Lung (tissue), 12 donors: Measurements from ENCODE around the gene TMEM114. TPM values are rescaled to one million over a fixed set of nuclear protein-coding genes. Genes with fewer than 3 reads are reported as not detected.

Source experiments
- ATAC-seq: fragments of 200-7000 bp; cut with Tn5 transposase; one replicate; pipeline ENCODE4 v1.9.1; 2020; ENCODE audit warnings: moderate number of reproducible peaks; ENCODE audit not compliant: insufficient read depth, low FRiP score
- DNase-seq, 3 donors: peaks; one replicate each; pipeline ENCODE4 v3.0.0-alpha.2; 2013 to 2017
- H3K27ac ChIP-seq, 2 donors: one replicate each; pipeline ENCODE4 v1.5.1; 2013; ENCODE audit warnings: mild to moderate bottlenecking in 2 of 2, moderate library complexity in 2 of 2, control low read depth in 1 of 2, inconsistent platforms in 1 of 2, low read depth in 1 of 2, low read length in 1 of 2
- H3K27me3 ChIP-seq, 3 donors: one replicate each; pipeline ENCODE4 v1.5.1; 2013; ENCODE audit warnings: low read length in 2 of 3; ENCODE audit not compliant: control insufficient read depth in 3 of 3, insufficient read depth in 3 of 3
- H3K36me3 ChIP-seq, 4 donors: one replicate each; pipeline ENCODE4 v1.5.1; 2013; ENCODE audit warnings: low read length in 4 of 4, mild to moderate bottlenecking in 1 of 4, moderate library complexity in 1 of 4; ENCODE audit not compliant: control insufficient read depth in 4 of 4, insufficient read depth in 4 of 4
- H3K4me1 ChIP-seq, 5 donors: one replicate each; pipeline ENCODE4 v1.5.1; 2013; ENCODE audit warnings: low read length in 5 of 5, mild to moderate bottlenecking in 2 of 5, moderate library complexity in 1 of 5; ENCODE audit not compliant: control insufficient read depth in 5 of 5, insufficient read depth in 5 of 5
- H3K4me3 ChIP-seq: one replicate; pipeline ENCODE4 v1.5.1; 2013; ENCODE audit warnings: mild to moderate bottlenecking, control low read depth, moderate library complexity
- H3K9ac ChIP-seq, 2 donors: one replicate each; pipeline ENCODE4 v1.5.1; 2013; ENCODE audit warnings: low read length in 2 of 2, control low read depth in 1 of 2; ENCODE audit not compliant: insufficient read depth in 1 of 2
- H3K9me3 ChIP-seq, 4 donors: one replicate each; pipeline ENCODE4 v1.5.1; 2013; ENCODE audit warnings: low read length in 3 of 4, mild to moderate bottlenecking in 1 of 4, moderate library complexity in 1 of 4; ENCODE audit not compliant: control insufficient read depth in 4 of 4, insufficient read depth in 3 of 4
- CTCF ChIP-seq: IDR thresholded peaks from 2 replicates; pipeline ENCODE4 v1.5.1; 2012; ENCODE audit warnings: mild to moderate bottlenecking; ENCODE audit errors: control extremely low read depth, extremely low read depth
- WGBS, 2 donors: extraction: QIAGEN DNeasy Blood & Tissue Kit; methylation state at CpG; one replicate each; pipeline ENCODE4 v1.1.7; 2013; 5-methylcytosine and 5-hydroxymethylcytosine counted together
- polyA plus RNA-seq, 2 donors: library from polyadenylated mRNA; stranded (reverse); fragments of 200-250 nt; gene quantifications; one replicate each; pipeline ENCODE4 v1.2.1, GENCODE V29; 2013
- total RNA-seq, 2 donors: library from RNA; depleted of rRNA in 1 of 2; stranded (reverse); fragments of >200 nt in 1 of 2; gene quantifications; one replicate each; pipeline ENCODE4 v1.2.1, GENCODE V29; 2014 to 2021
- donor health status: control.
- donor health status: control.
- donor health status: Bipolar disorder and iron deficiency.
- donor health status: healthy.
- donor health status: DM: yes; HTN: yes; CAD: no.

The TMEM114 gene
- total and polyA plus RNA-seq, 4 donors = not detected

GRCh38 chr16:8630255-8630953 is 40.1 kb upstream of the TMEM114 start:
- no peak for DNase-seq
- WGBS, 2 donors = 90 to 91% methylated on average over 11 of the region's 11 CpGs
- Histone ChIP-seq H3K4me3 (no peak overlapping the region), H3K9me3 (no peaks in the 10 kb centered on the region), H3K4me1 (no peaks in the 10 kb centered on the region), H3K27me3 (no peaks in the 10 kb centered on the region), H3K27ac (no peak overlapping the region), H3K9ac (no peak overlapping the region), H3K36me3 (peaks cover 31 to 70% (median 58%) of the 10 kb centered on the region in 4 donors)
- no peak for ATAC-seq
- TF ChIP-seq CTCF = no peak

GRCh38 chr16:8628981-8629725 is 38.8 kb upstream of the TMEM114 start:
- no peak for ATAC-seq
- 96% methylated on average over 16 of the region's 16 CpGs for WGBS, 2 donors
- H3K36me3 ChIP-seq = peaks cover 27 to 63% (median 55%) of the 10 kb centered on the region in 4 donors
- no peaks in the 10 kb centered on the region for H3K9me3 ChIP-seq
- H3K27ac ChIP-seq = no peak overlapping the region
- H3K27me3 ChIP-seq = no peaks in the 10 kb centered on the region
- H3K4me1 ChIP-seq = no peaks in the 10 kb centered on the region
- H3K4me3 ChIP-seq = no peak overlapping the region
- no peak for TF ChIP-seq CTCF
- H3K9ac ChIP-seq = no peak overlapping the region
- no peak for DNase-seq

GRCh38 chr16:8627456-8627855 is 37.1 kb upstream of the TMEM114 start:
- H3K36me3 ChIP-seq = peaks cover 23 to 58% (median 48%) of the 10 kb centered on the region in 4 donors
- no peak overlapping the region for H3K27ac ChIP-seq
- DNase-seq (no peak), ATAC-seq (no peak)
- no peaks in the 10 kb centered on the region for H3K27me3 ChIP-seq
- peaks cover 0 to 12% (median 5%) of the 10 kb centered on the region in 5 donors for H3K4me1 ChIP-seq
- WGBS, 2 donors = 83 to 95% methylated on average over 4 of the region's 4 CpGs
- no peak overlapping the region for H3K9ac ChIP-seq
- no peaks in the 10 kb centered on the region for H3K9me3 ChIP-seq
- TF ChIP-seq CTCF = no peak
- H3K4me3 ChIP-seq = no peak overlapping the region
